Immature natural killer cell (primary cell): ENCODE measurements around the gene MYMK. TPM values are rescaled to one million over a fixed set of nuclear protein-coding genes. Genes with fewer than 3 reads are reported as not detected.

ENCODE experiments used
- DNase-seq, 3 donors: peaks; one replicate each; pipeline ENCODE4 v3.0.0; 2022; ENCODE audit warnings: mixed read lengths in 1 of 3
- H3K27ac Mint-ChIP-seq, 6 donors: one replicate each; pipeline ENCODE4 v1.8.0; 2020; ENCODE audit warnings: mixed read lengths in 6 of 6, mild to moderate bottlenecking in 5 of 6, inconsistent platforms in 4 of 6, moderate library complexity in 3 of 6
- H3K27me3 Mint-ChIP-seq, 3 donors: one replicate each; pipeline ENCODE4 v1.8.0; 2020 to 2021; ENCODE audit warnings: low read depth in 3 of 3, mild to moderate bottlenecking in 3 of 3, mixed read lengths in 3 of 3, moderate library complexity in 3 of 3, inconsistent platforms in 1 of 3
- H3K36me3 Mint-ChIP-seq, 3 donors: one replicate each; pipeline ENCODE4 v1.8.0; 2020; ENCODE audit warnings: mixed read lengths in 3 of 3, inconsistent platforms in 2 of 3, mild to moderate bottlenecking in 2 of 3
- H3K4me1 Mint-ChIP-seq, 2 donors: one replicate each; pipeline ENCODE4 v1.8.0; 2020; ENCODE audit warnings: inconsistent platforms in 2 of 2, mild to moderate bottlenecking in 2 of 2, mixed read lengths in 2 of 2, moderate library complexity in 1 of 2
- H3K4me3 Mint-ChIP-seq, 5 donors: one replicate each; pipeline ENCODE4 v1.8.0; 2020; ENCODE audit warnings: mild to moderate bottlenecking in 5 of 5, mixed read lengths in 5 of 5, inconsistent platforms in 3 of 5, moderate library complexity in 3 of 5
- H3K9me3 Mint-ChIP-seq, 6 donors: one replicate each; pipeline ENCODE4 v1.8.0; 2020; ENCODE audit warnings: mild to moderate bottlenecking in 6 of 6, mixed read lengths in 6 of 6, inconsistent platforms in 4 of 6, moderate library complexity in 3 of 6
- polyA plus RNA-seq, 3 donors: library from polyadenylated mRNA; unstranded; fragments of 300-500 nt; fragmentation: Illumina TruSeq; gene quantifications; one replicate each; pipeline ENCODE4 v1.2.3, GENCODE V29; 2021

The MYMK gene
- polyA plus RNA-seq, 3 donors from 2014 or later, result not detected

DNA sequence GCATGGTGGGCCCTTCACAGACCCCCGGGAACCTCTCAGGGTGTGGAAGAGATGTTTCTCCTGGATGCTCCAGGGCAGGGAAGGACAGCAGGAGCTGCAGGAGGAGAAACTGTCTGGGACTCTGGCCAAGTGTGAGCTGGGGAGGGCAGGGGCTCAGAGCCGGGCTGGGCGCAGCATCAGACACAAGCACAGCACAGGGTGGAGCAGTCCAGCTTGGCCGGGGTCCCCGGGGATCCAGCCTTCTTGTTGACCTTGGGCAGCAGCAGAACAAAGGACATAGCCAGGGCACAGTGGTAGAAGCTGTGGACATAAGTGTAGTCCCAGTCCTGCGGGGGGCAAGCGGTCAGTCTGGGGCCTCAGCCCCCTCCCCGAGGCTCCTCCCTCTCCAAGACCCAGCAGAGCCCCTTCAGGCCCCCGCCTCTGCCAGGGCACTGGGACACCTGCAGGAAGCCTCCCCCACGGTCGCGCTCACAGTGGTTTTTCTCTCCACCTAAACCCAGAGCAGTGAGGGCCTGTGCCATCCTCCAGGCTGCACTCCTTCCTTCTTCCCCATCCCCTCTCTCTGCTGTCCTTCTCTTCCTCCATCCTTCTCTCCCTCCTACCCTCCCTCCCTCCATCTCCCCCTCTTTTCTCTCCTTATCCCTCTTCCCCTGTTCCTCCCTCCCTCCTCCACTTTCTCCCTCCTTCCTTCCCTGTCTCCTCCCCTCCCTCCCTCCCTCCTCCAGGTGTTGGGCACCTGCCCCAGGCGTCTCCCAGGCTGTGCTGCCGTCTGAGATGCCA is 10.1 kb downstream of the MYMK start:
- Mint-ChIP-seq H3K36me3 (no peaks in the 10 kb centered on the region), H3K4me3 (no peak overlapping the region)

GRCh38 chr9:133513214-133514100 is 11.3 kb downstream of the MYMK start:
- H3K27ac Mint-ChIP-seq, result no peak overlapping the region
- peaks cover 0 to 2% (median 0%) of the 10 kb centered on the region in 3 donors for H3K27me3 Mint-ChIP-seq
- H3K9me3 Mint-ChIP-seq, result no peaks in the 10 kb centered on the region
- H3K36me3 Mint-ChIP-seq, result no peaks in the 10 kb centered on the region
- H3K4me3 Mint-ChIP-seq, result no peak overlapping the region
- H3K4me1 Mint-ChIP-seq, result peaks cover 10% of the 10 kb centered on the region in 2 donors
- DNase-seq, result no peak

More for the DNA sequence above, 10.1 kb downstream of the MYMK start:
- no peak for DNase-seq
- Mint-ChIP-seq H3K4me1 (peaks cover under 1% of the 10 kb centered on the region in 2 donors), H3K27ac (no peak overlapping the region), H3K27me3 (no peaks in the 10 kb centered on the region), H3K9me3 (no peaks in the 10 kb centered on the region)

DNA sequence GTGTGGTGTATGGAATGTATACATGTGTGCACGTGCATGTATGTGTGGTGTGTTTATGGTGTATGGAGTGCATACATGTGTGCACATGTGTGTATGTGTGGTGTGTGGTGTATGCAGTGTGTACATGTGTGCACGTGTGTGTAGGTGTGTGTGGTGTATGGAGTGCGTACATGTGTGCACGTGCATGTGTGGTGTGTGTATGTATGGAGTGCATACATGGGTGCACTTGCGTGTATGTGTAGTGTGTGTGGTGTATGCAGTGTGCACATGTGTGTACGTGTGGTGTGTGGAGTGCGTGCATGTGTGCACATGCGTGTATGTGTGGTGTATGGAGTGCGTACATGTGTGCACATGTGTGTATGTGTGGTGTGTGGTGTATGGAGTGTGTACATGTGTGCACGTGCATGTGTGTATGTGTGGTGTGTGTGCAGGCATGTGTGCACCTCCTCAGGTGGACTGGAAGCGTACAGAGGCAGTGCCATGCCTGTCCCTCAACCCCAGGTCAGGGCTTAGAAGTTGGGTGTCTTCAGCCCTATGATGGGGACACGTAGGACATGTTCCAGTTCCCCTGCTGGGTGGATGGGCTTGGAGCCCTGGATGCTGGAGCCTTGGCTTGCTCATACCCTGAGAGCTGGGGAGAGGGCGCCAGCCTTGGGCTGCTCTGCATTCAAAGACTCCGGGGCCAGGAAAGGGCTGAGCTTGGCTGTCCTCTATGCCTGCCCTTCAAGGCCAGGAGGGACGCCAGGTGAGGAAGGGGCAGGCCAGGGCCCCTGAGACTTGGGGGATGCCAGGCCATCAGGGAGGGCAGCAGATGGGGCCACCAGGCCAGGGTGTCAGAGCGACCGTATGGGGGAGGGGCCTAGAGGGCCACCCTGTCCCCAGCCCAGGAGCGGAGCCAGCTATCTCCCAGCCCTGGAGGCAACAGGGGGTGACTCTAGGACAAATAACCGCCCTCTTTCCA is 12.2 kb downstream of the MYMK start:
- Mint-ChIP-seq H3K27ac (no peak overlapping the region), H3K4me1 (peaks cover 10% of the 10 kb centered on the region in 2 donors), H3K9me3 (no peaks in the 10 kb centered on the region), H3K36me3 (no peaks in the 10 kb centered on the region), H3K27me3 (peaks cover 0 to 2% (median 0%) of the 10 kb centered on the region in 3 donors), H3K4me3 (no peak overlapping the region)
- no peak for DNase-seq

GRCh38 chr9:133511607-133512006 is 13.2 kb downstream of the MYMK start:
- no peak for DNase-seq
- H3K4me1 Mint-ChIP-seq, result peaks cover 10% of the 10 kb centered on the region in 2 donors
- no peak overlapping the region for H3K4me3 Mint-ChIP-seq
- peaks cover 0 to 2% (median 0%) of the 10 kb centered on the region in 3 donors for H3K27me3 Mint-ChIP-seq
- no peaks in the 10 kb centered on the region for H3K9me3 Mint-ChIP-seq
- no peaks in the 10 kb centered on the region for H3K36me3 Mint-ChIP-seq
- H3K27ac Mint-ChIP-seq, result no peak overlapping the region

DNA sequence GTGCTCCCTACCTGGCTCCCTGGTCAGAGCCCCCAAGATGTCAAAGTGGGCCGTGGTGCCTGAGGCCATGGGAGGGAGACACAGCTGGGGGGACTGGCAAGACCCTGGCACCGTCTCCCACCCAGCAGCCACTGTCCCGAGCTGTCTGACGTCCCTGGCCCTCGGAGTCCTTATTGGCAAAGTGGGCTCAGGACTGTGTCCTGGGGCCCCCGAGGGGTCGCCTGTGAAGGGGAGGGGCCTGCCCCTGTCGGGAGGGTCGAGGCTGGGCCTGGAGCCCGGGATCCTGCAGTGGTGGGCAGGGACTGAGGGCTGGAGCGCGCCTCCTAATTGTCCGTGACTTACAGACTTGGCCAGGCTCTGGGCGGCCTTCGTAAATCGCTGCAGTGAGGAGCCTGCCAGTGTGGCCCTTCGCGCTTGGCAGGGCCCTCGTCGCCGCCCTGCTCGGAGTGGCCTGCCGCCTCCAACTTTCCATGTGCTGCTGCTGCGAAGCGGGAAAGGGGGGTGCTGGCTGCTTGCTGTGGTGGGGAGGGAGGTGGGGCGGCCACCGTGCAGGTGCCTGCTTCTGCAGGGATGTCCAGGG is 13.7 kb downstream of the MYMK start:
- peaks cover 0 to 2% (median 0%) of the 10 kb centered on the region in 3 donors for H3K27me3 Mint-ChIP-seq
- H3K27ac Mint-ChIP-seq, result no peak overlapping the region
- no peaks in the 10 kb centered on the region for H3K9me3 Mint-ChIP-seq
- H3K4me1 Mint-ChIP-seq, result peaks cover 10% of the 10 kb centered on the region in 2 donors
- no peaks in the 10 kb centered on the region for H3K36me3 Mint-ChIP-seq
- H3K4me3 Mint-ChIP-seq, result no peak overlapping the region
- DNase-seq, result no peak

DNA sequence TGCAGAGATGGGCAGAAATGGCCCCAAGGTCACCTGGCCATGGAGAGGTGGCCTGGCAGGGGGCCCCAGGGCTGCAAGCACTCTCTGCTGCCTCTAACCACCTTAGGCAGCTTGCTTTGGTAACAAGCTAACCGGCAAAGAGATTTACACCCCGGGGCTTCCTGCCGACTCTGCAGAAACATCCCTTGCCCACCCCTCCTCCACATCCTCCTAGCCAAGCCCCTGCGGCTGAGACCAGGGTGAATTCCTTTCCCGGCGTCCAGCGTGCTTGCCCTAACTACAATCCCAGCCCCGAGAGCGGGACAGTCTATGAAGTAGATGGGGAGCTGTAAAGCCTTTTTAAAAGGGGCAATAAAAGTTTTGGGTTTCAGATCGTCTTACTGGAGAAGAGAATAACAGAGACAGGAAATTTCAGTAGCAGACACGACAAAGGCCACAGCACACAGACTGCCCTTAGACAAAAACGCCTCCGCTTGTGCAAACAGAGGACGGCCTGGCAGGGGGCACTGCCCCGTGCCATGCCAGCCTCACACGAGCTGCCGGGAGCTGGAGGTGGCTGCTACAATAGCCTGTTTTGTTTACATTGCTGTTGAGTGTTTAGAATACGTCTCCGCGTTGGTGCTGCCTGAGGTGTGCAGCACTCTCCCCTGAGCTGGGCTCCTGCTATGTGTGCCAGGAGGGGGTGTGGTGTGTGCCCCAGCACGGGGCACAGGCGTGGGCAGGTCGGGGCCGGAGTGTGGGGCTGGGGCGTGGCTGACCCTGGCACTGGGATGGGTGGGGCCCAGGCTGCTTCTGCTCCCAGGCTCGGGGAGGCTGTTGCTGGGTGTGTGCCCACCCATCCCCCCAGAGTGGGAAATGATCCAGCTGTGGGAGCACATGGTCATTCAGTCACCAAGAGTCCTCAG is 15.3 kb downstream of the MYMK start:
- Mint-ChIP-seq H3K27ac (peak overlapping the region in 3 of 6 donors; percentile 15 to 53 (median 35)), H3K4me3 (peak overlapping the region; percentile 10 to 64 (median 58)), H3K9me3 (no peaks in the 10 kb centered on the region), H3K4me1 (peaks cover 10% of the 10 kb centered on the region in 2 donors), H3K36me3 (no peaks in the 10 kb centered on the region), H3K27me3 (peaks cover 0 to 2% (median 0%) of the 10 kb centered on the region in 3 donors)
- DNase-seq, result peak in 1 of 3 donors; percentile 12

DNA sequence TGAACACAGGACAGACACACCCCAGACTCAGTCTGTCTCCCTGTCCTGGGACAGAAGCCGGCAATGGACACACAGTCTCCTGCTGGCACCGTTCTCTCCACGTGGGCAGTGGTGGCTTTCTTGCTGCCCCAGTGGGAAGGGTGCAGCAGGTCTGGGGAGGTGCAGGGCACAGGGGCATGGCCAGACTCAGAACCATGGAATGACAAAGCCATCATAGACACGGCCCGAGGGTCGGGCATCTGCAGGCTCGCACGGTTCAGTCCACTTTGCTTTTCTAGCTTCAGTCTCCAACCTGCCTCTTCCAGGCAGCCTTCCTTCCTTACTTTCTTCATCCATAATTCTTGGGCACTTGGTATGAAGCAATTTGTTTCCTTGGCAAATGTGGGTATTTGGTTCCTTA is 16.7 kb downstream of the MYMK start:
- H3K27ac Mint-ChIP-seq, result no peak overlapping the region
- no peaks in the 10 kb centered on the region for H3K36me3 Mint-ChIP-seq
- no peaks in the 10 kb centered on the region for H3K9me3 Mint-ChIP-seq
- DNase-seq, result no peak
- no peak overlapping the region for H3K4me3 Mint-ChIP-seq
- peaks cover 10% of the 10 kb centered on the region in 2 donors for H3K4me1 Mint-ChIP-seq
- H3K27me3 Mint-ChIP-seq, result peaks cover 0 to 9% (median 0%) of the 10 kb centered on the region in 3 donors

- Mint-ChIP-seq H3K4me1 (peaks cover 10% of the 10 kb centered on the region in 2 donors), H3K27me3 (peaks cover 0 to 10% (median 0%) of the 10 kb centered on the region in 3 donors), H3K9me3 (peaks cover under 1 to 4% (median 3%) of the 10 kb centered on the region in 6 donors), H3K36me3 (no peaks in the 10 kb centered on the region), H3K4me3 (no peak overlapping the region), H3K27ac (no peak overlapping the region)
- DNase-seq, result no peak
These were observed 17.4 kb downstream of the MYMK start for GRCh38 chr9:133507246-133507965.

DNA sequence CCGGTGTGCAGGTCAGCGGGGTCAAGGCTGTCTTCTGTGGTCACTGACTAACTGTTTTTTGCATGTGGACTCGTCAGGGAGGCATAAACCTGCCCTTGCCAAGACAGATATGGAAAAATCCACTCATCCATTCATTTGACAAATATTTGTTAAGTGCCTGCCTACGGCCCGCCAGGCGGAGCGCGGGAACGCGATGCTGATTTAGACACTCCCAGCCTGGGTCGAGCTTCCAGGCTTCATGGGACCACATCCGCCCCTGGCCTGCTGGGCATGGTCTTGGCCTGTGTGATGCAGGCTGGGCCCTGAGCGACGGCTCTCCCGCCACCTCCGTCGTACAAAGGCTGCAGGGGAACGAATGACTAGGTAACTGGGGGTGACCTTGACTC is 18.1 kb downstream of the MYMK start:
- H3K27ac Mint-ChIP-seq, result no peak overlapping the region
- H3K36me3 Mint-ChIP-seq, result peaks cover 0 to 6% (median 0%) of the 10 kb centered on the region in 3 donors
- peaks cover 0 to 16% (median 0%) of the 10 kb centered on the region in 3 donors for H3K27me3 Mint-ChIP-seq
- peaks cover 10% of the 10 kb centered on the region in 2 donors for H3K4me1 Mint-ChIP-seq
- H3K4me3 Mint-ChIP-seq, result no peak overlapping the region
- H3K9me3 Mint-ChIP-seq, result peaks cover 4 to 12% (median 7%) of the 10 kb centered on the region in 6 donors
- DNase-seq, result no peak

GRCh38 chr9:133505901-133506652 is 18.7 kb downstream of the MYMK start:
- no peak for DNase-seq
- peaks cover 0 to 10% (median 0%) of the 10 kb centered on the region in 3 donors for H3K36me3 Mint-ChIP-seq
- H3K27me3 Mint-ChIP-seq, result peaks cover 0 to 21% (median 2%) of the 10 kb centered on the region in 3 donors
- peaks cover 4 to 18% (median 10%) of the 10 kb centered on the region in 6 donors for H3K9me3 Mint-ChIP-seq
- peaks cover 10% of the 10 kb centered on the region in 2 donors for H3K4me1 Mint-ChIP-seq
- no peak overlapping the region for H3K4me3 Mint-ChIP-seq
- H3K27ac Mint-ChIP-seq, result no peak overlapping the region

GRCh38 chr9:133505186-133505830 is 19.5 kb downstream of the MYMK start:
- DNase-seq, result no peak
- Mint-ChIP-seq H3K27me3 (peaks cover 0 to 23% (median 2%) of the 10 kb centered on the region in 3 donors), H3K4me1 (peaks cover 10% of the 10 kb centered on the region in 2 donors), H3K27ac (no peak overlapping the region), H3K9me3 (peaks cover 4 to 20% (median 10%) of the 10 kb centered on the region in 6 donors), H3K4me3 (no peak overlapping the region), H3K36me3 (peaks cover 0 to 13% (median 0%) of the 10 kb centered on the region in 3 donors)
